Smooth muscle cell of the brain vasculature (primary cell): Measurements from ENCODE around the gene DDN.

Experiments
- DNase-seq: peaks from one replicate; pipeline ENCODE4 v3.0.0-alpha.2; 2012; ENCODE audit warnings: low read depth, low spot score

Gene DDN

GRCh38 chr12:48999371-49000131, at the start of gene DDN:
Gene DDN, minus strand, starts transcription at chr12:48999375. Its CDS starts 88 bp downstream, at chr12:48999287.
- no peak for DNase-seq

DNA sequence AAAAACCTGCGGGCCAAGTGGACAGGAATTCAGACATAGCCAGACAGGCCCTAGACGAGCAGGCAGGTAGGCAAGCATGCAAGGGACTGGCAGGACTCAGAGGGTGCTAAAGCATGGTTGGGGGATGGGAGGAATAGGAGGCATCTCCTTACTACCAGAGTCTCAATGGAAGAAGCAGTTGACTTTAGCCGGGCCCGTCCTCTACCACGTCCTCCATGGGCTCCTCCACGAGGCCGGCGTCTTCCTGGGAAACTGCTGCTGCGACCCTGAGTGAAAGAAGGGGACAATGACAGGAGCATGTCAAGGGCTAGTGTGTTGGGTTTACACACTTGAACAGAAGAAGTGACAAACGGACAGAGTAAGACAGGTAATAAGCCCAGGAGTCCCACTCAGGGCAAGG, 49.8 kb upstream of the DDN start:
- DNase-seq: no peak

- DNase-seq: no peak
Observed at GRCh38 chr12:49046129-49046895, 47.1 kb upstream of the DDN start.

DNA sequence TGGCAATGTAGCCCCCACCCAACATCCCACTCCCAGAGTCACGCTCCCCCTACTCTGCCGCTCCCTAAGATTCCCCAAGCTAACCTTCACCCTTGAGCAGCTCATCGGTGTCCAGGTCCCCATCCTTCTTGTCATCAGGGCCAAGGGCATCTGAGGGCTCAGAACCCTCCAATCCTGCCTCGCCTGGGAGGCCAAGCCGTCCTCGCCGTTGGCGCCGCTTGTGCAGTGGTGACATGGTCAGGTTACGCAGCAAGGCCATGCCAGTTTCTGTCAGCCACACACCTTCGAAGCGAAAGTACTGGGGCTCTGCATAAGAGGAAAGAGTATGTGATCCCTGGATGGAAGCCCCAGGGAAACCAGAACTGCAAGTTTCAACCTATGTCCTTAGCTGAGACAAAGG, 45.5 kb upstream of the DDN start:
- DNase-seq: no peak

DNA sequence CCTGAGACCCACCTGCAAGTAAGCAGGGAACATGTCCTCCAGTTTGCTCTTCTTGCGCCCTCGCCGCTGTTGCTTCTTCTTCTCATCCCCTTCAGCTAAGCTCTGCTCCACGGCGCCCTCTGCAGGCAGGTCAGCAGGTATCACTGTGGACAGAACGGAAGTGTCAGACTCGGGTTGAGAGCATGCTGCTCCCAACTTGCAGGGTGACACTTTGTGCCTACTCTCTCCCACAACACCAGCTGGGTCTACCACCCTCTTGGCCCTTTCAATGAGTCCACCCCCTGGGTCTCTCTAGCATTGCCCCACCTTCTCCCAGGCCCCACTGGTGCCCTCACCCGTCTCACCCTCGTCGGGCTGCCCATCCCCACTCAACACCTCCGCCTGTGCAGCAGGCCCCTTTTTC, 44.7 kb upstream of the DDN start:
- DNase-seq: no peak

GRCh38 chr12:49043241-49043640, 44.1 kb upstream of the DDN start:
- DNase-seq: no peak

- DNase-seq: no peak
Observed at GRCh38 chr12:49041881-49042484, 42.8 kb upstream of the DDN start.

DNA sequence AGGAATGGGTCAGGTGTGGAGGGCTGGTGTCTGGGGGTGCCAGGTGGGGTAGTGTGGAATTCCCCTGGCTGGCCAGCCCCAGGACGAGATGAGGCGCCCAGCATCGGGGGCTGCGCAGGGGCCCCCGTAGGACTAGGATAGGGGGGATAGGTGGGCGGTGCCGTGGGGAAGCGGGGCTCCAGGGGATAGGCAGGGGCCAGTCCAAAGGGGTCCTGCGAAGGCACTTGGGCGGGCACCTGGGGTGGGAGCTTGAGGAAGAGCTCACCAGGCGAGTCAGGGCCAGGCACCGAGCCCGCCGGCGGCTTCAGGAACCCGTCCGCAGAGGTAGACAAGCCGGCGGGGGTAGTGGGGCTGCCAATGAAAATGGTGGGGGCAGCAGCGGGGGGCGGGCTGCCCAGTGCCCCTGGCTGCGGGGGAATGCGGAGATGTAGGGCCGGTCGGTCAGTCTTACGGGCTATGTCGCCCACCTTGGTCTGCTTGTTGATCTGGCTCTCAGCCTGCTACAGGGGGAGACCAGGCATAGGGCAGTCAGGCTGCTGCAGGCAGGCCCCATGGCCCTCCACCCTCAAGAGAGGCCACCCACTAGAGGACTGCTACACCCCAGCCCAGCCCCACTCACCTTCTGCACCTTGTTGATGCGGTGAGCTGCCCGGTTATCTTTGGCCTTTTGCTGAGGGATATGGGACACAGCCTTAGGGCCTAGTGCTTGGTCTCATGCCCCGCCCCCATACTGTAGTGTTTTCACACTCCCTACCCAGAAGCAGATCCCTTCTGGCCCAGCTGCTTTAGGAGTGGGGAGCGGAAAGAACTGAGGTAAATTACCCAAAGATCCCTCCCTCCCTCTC, 42.1 kb upstream of the DDN start:
- DNase-seq: no peak

DNA sequence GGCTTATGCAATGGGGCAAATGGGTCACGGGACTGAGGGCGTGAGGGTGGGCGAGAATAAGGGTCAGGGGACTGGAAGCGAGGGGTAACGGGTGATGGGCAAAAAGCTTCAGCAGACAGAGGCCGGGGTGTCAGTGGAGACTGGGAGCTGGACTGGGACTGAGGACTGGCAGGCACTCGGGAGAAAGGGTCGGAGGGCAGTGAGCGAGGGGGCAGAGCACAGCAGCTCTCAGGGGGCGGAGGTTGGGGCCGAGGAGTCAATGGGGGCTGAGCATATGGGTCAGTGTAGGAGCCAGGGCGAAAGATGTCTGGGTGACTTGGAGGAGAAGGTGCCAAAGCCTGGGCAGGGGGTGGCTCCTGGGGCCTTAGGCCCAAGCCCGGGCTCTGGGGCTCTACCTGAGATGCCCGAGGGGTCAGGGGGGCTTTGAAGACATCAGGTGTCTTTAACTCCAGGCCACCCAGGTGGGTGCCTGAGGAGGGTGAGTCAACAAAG, 41.2 kb upstream of the DDN start:
- no peak for DNase-seq

DNA sequence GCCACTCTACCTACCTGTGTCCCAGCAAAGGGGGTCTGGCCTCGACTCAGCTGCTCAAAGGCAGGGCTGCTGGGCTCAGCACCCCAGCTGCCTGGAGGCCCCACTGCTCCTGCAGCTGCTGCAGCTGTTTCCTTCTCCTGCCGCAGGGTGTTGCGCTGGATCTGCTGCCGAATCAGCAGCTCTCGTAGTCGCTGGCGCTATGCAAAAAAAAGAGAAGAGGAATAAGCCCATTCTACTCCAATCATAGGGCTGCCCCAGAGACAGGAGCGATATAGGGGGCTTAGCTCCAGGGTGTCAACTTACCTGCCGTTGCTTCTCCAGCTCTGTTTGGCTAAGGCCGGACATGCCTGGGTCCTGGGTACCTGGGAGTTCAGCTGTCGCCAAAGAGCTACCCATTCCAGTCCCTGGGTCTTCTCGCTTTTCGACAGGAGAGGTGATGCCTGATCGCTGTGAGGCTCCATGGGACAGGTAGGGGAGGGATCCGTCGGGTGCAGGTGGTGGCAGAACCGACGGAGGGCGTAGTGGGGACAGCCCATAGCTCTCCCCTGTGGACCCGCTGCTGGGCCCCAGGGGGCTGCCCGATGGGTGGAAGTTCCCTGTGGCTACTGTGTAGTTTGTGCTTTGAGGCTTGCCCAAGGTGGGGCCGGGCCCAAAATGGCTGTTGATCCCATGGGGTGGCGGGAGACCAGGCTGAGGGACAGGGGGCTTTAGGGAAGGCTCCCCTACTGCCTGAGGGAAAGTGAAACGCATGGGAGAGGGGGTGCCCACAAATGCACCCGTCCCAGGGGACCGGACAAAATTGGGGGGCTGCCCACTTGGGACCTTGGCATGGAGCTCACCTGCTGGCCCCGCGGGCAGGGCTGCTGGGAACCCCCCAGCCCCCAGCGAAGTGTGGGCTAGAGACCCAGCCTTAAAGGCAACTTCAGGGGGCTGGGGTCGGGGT, 40.5 kb upstream of the DDN start:
- DNase-seq: no peak

- DNase-seq: no peak
Observed at GRCh38 chr12:49038291-49038955, 39.2 kb upstream of the DDN start.

GRCh38 chr12:49037947-49038237, 38.7 kb upstream of the DDN start:
- DNase-seq: no peak

GRCh38 chr12:49037111-49037946, 38.2 kb upstream of the DDN start:
- DNase-seq: no peak

DNA sequence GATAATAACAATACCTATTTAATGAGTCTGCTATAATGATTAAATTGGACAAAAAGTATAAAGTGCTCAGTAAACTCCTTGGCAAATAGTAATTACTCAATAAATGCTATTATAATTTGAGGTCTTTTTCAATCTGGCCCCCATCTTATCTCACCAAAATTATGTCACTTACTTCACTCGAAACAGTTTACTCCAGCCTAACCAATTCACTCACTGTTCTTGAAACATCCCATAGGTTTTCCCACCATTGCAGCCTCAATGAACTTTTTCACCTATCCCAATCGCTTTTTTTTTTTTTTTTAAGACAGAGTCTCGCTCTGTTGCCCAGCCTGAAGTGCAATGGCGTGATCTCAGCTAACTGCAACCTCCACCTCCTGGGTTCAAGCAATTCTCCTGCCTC, 36.9 kb upstream of the DDN start:
- no peak for DNase-seq

DNA sequence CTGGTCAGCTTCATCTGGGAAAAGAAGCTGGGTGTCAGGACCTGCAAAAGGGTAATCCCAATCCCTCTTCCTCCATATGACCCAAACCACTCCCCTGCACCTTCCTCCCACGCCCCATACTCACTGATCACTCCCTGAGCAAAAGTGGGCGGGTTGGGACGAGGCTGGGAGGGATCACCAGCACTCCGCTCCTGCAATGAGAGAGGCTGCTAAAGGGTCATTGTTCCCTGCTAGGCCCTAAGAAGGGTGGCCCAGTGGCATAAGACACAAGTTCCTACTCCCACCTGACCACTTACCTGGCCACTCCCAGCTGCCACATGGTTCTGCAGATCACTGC, 35.1 kb upstream of the DDN start:
- no peak for DNase-seq

DNA sequence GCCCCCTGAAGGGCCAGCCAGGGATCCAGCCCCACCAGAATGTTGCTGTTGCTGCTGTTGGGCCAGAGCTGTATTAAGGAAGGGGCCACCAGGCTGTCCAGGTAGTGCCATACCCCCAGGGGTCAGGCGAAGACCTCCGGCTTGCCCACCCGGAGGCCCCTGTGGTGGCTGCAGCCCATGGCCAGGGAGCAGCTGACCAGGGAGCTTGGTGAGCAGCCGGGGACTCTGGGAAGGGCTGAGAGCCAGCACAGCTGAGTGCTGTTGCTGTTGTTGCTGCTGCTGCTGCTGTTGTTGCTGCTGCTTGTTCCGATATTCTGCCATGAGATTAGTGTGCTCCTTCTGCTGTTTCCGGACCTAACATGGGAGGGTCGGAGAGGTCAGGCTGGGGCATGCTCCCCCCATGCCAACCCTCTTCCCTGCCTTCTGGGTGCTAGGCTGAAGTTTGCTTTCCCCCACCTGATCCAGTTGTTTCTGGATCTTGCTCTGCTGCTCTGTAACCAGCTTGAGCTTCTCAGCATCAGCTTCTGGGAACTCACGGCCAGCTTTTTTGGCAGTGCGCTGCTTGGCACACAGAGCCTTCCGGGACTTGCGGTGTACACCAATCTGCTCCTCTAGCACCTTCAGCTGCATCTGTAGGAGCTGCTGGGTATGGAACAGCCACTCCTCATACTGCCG, 34.6 kb upstream of the DDN start:
- no peak for DNase-seq

DNA sequence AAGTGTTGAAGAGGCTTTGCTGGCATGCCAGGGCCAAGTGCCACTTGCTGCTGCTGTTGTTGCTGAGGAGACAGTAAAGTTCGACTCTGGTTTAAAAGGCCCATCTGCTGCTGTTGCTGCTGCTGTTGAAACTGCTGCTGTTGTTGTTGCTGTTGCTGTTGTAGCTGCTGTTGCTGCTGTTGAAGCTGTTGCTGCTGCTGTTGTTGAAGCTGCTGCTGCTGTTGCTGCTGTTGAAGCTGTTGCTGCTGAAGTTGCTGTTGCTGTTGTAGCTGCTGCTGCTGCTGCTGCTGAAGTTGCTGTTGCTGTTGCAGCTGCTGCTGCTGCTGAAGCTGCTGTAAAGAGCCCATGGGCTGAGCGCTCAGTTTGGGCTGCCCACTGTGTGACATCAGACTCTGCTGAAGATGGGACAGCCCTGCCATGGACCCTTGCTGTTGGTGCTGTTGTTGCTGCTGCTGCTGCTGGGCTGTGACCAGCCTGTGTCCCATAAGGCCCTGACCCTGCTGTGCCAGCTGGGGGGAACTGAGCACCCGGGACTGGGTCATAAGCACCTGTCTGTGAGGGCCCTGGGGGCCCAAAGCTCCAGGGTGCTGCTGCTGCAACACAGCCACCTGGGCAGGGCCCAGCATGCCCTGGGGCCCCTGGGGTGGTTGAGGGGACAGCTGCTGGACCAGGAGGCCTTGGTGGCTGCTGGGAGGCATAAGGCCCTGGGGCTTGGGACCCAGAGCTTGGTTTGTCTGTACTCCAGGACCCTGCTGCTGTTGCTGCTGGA, 33.7 kb upstream of the DDN start:
- no peak for DNase-seq

GRCh38 chr12:49032276-49032675, 33.1 kb upstream of the DDN start:
- DNase-seq: no peak
